GM21526 (cell line): Measurements from ENCODE around the gene CFAP221.
A peak's percentile ranks its signal among the peaks of the same experiment; 100 is the strongest.

Experiments used
- ATAC-seq: cut with Tn5 transposase; IDR thresholded peaks from one replicate; pipeline ENCODE4 v1.9.1; 2021; ENCODE audit warnings: moderate library complexity; ENCODE audit not compliant: unreplicated experiment, low FRiP score

Gene CFAP221

GRCh38 chr2:119536211-119536610 is 8.0 kb upstream of the CFAP221 start:
- no peak for ATAC-seq

- ATAC-seq, result no peak
These were observed 7.5 kb upstream of the CFAP221 start for GRCh38 chr2:119536707-119537106.

GRCh38 chr2:119537792-119538191 is 6.5 kb upstream of the CFAP221 start:
- ATAC-seq, result no peak

- ATAC-seq, result no peak
These were observed 2.8 kb upstream of the CFAP221 start for GRCh38 chr2:119541476-119541875.

- ATAC-seq, result no peak
These were observed 758 bp downstream of the CFAP221 start for GRCh38 chr2:119544939-119545475.

- no peak for ATAC-seq
These were observed 1.7 kb downstream of the CFAP221 start for GRCh38 chr2:119545754-119546446.

GRCh38 chr2:119546447-119546767 is 2.2 kb downstream of the CFAP221 start:
- ATAC-seq, result no peak

- no peak for ATAC-seq
These were observed 4.4 kb downstream of the CFAP221 start for GRCh38 chr2:119548516-119549120.

- no peak for ATAC-seq
These were observed 5.0 kb downstream of the CFAP221 start for GRCh38 chr2:119549241-119549640.

GRCh38 chr2:119550346-119550745 is 6.1 kb downstream of the CFAP221 start:
- ATAC-seq, result no peak

GRCh38 chr2:119550856-119551255 is 6.6 kb downstream of the CFAP221 start:
- no peak for ATAC-seq

- no peak for ATAC-seq
These were observed 8.7 kb downstream of the CFAP221 start for GRCh38 chr2:119552902-119553301.

GRCh38 chr2:119553687-119554344 is 9.6 kb downstream of the CFAP221 start:
- ATAC-seq, result no peak

GRCh38 chr2:119565481-119565880 is 21.2 kb downstream of the CFAP221 start:
- no peak for ATAC-seq

- ATAC-seq, result no peak
These were observed 23.0 kb downstream of the CFAP221 start for GRCh38 chr2:119567292-119567691.

- peak; percentile 96 for ATAC-seq
These were observed 30.0 kb downstream of the CFAP221 start for GRCh38 chr2:119574108-119574815.

GRCh38 chr2:119574864-119575263 is 30.6 kb downstream of the CFAP221 start:
- ATAC-seq, result no peak

GRCh38 chr2:119575439-119575838 is 31.2 kb downstream of the CFAP221 start:
- ATAC-seq, result no peak

- ATAC-seq, result no peak
These were observed 35.4 kb downstream of the CFAP221 start for GRCh38 chr2:119579424-119580295.

GRCh38 chr2:119580550-119581072 is 36.4 kb downstream of the CFAP221 start:
- no peak for ATAC-seq
